GM12892 (cell line): ENCODE data around the gene CIT.

Experiments
- DNase-seq: peaks from one replicate; pipeline ENCODE4 v3.0.0; 2011; ENCODE audit not compliant: insufficient read length
- FAIRE-seq: peaks from 2 replicates; lab custom pipeline; 2011; peaks lifted over from hg19 to GRCh38; lab: Jason Lieb, UNC
- POLR2A ChIP-seq: IDR thresholded peaks from 2 replicates; pipeline ENCODE4 v1.6.1; 2011; ENCODE audit warnings: low read depth, low read length, control low read depth
- POLR2AphosphoS5 ChIP-seq: IDR thresholded peaks from 2 replicates; pipeline ENCODE4 v1.6.1; 2011; ENCODE audit warnings: low read depth, low read length, control low read depth
- TAF1 ChIP-seq: IDR thresholded peaks from 2 replicates; pipeline ENCODE4 v1.6.1; 2011; ENCODE audit warnings: low read depth, mild to moderate bottlenecking, control low read depth, low read length, borderline replicate concordance

Gene CIT

GRCh38 chr12:119841433-119842210 is 35.5 kb downstream of the CIT start:
- FAIRE-seq (no peak), DNase-seq (no peak)
- TF ChIP-seq POLR2A (no peak), TAF1 (no peak), POLR2AphosphoS5 (no peak)

- no peak for TF ChIP-seq POLR2A
- no peak for TF ChIP-seq POLR2AphosphoS5
- TF ChIP-seq TAF1 = no peak
- FAIRE-seq = no peak
Observed at GRCh38 chr12:119840582-119840981, 36.5 kb downstream of the CIT start.

GRCh38 chr12:119840168-119840567 is 37.0 kb downstream of the CIT start:
- TF ChIP-seq POLR2AphosphoS5 = no peak
- TF ChIP-seq TAF1 = no peak
- TF ChIP-seq POLR2A = no peak
- DNase-seq (no peak), FAIRE-seq (no peak)

More at GRCh38 chr12:119840582-119840981, 36.5 kb downstream of the CIT start:
- no peak for DNase-seq

GRCh38 chr12:119838826-119839600 is 38.1 kb downstream of the CIT start:
- DNase-seq = no peak
- TF ChIP-seq POLR2A (no peak), POLR2AphosphoS5 (no peak), TAF1 (no peak)

GRCh38 chr12:119836781-119837180 is 40.3 kb downstream of the CIT start:
- FAIRE-seq (no peak), DNase-seq (no peak)
- TF ChIP-seq POLR2A = no peak
- TF ChIP-seq POLR2AphosphoS5 = no peak
- TF ChIP-seq TAF1 = no peak

More at GRCh38 chr12:119838826-119839600, 38.1 kb downstream of the CIT start:
- FAIRE-seq = no peak

- TF ChIP-seq POLR2A (no peak), TAF1 (no peak), POLR2AphosphoS5 (no peak)
- no peak for DNase-seq
- FAIRE-seq = no peak
Observed at GRCh38 chr12:119835068-119835467, 42.1 kb downstream of the CIT start.

GRCh38 chr12:119829439-119829838 is 47.7 kb downstream of the CIT start:
- FAIRE-seq (no peak), DNase-seq (no peak)
- TF ChIP-seq POLR2AphosphoS5 (no peak), POLR2A (no peak), TAF1 (no peak)

GRCh38 chr12:119828300-119828699 is 48.8 kb downstream of the CIT start:
- FAIRE-seq = peak; percentile 42
- DNase-seq = no peak
- TF ChIP-seq POLR2AphosphoS5 (no peak), TAF1 (no peak), POLR2A (no peak)

- no peak for FAIRE-seq
- no peak for TF ChIP-seq POLR2A
- no peak for TF ChIP-seq TAF1
- no peak for TF ChIP-seq POLR2AphosphoS5
- no peak for DNase-seq
Observed at GRCh38 chr12:119827760-119828159, 49.4 kb downstream of the CIT start.

GRCh38 chr12:119826661-119827445 is 50.3 kb downstream of the CIT start:
- DNase-seq = no peak
- TF ChIP-seq POLR2A (no peak), TAF1 (no peak), POLR2AphosphoS5 (no peak)
- FAIRE-seq = no peak

GRCh38 chr12:119825262-119825661 is 51.9 kb downstream of the CIT start:
- TF ChIP-seq POLR2A (no peak), POLR2AphosphoS5 (no peak), TAF1 (no peak)
- FAIRE-seq = no peak
- no peak for DNase-seq
